Measurements from ENCODE around the gene ZNF160. TPM values are rescaled to one million over a fixed set of nuclear protein-coding genes. Genes with fewer than 3 reads are reported as not detected.

Gene ZNF160
- total RNA-seq, 1 donor from 2014 or later: 86.0 TPM

DNA sequence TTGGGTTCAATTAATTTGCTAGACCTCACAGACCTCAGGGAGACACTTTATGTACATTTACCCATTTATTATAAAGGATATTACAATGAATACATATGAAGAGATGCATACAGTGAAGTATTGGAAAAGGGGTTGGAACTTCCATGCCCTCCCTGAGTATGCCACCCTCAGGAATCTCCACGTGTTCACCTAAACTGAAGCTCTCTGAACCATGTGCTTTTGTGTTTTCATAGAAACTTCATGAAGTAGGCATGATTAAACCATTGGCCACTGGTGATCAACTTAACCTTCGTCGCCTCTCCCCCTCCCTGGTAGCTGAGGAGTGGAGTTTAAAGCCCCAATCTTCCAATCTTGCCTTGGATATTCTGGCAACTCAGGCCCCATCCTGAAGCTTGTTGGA is 20.3 kb downstream of the ZNF160 start:
- Histone ChIP-seq H4K20me1 (ENCODE audit: low read depth) (peaks cover 8% of the 10 kb centered on the region), H3K4me1 (no peaks in the 10 kb centered on the region), H3F3A (ENCODE audit: low read depth) (peaks cover 2% of the 10 kb centered on the region), H3K4me2 (no peak overlapping the region), H3K4me3 (no peak overlapping the region), H3K36me3 (peaks cover 20% of the 10 kb centered on the region), H2AFZ (replicated peaks) (no peak overlapping the region), H3K27ac (no peak overlapping the region), H3K9ac (no peak overlapping the region), H3K27me3 (no peaks in the 10 kb centered on the region), H3K79me2 (ENCODE audit: low read depth) (peaks cover 14% of the 10 kb centered on the region), H3K9me3 (ENCODE audit: low read depth) (no peaks in the 10 kb centered on the region)
- peaks cover 84% of the 10 kb centered on the region for H3K36me3 Mint-ChIP-seq
- H3K9me3 Mint-ChIP-seq: peaks cover 48% of the 10 kb centered on the region
- no peak for TF ChIP-seq EZH2phosphoT487 (IDR thresholded peaks at IDR 0.05)
- TF ChIP-seq, protein P1, sequence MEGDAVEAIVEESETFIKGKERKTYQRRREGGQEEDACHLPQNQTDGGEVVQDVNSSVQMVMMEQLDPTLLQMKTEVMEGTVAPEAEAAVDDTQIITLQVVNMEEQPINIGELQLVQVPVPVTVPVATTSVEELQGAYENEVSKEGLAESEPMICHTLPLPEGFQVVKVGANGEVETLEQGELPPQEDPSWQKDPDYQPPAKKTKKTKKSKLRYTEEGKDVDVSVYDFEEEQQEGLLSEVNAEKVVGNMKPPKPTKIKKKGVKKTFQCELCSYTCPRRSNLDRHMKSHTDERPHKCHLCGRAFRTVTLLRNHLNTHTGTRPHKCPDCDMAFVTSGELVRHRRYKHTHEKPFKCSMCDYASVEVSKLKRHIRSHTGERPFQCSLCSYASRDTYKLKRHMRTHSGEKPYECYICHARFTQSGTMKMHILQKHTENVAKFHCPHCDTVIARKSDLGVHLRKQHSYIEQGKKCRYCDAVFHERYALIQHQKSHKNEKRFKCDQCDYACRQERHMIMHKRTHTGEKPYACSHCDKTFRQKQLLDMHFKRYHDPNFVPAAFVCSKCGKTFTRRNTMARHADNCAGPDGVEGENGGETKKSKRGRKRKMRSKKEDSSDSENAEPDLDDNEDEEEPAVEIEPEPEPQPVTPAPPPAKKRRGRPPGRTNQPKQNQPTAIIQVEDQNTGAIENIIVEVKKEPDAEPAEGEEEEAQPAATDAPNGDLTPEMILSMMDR (IDR thresholded peaks at IDR 0.05): no peak
- DNase-seq (ENCODE audit: low spot score): no peak
- no peak overlapping the region for H3K27ac Mint-ChIP-seq
- no peaks in the 10 kb centered on the region for H3K27me3 Mint-ChIP-seq (ENCODE audit: insufficient read depth, low read depth)
- no peaks in the 10 kb centered on the region for H3K4me1 Mint-ChIP-seq
- no peak overlapping the region for H3K4me3 Mint-ChIP-seq

DNA sequence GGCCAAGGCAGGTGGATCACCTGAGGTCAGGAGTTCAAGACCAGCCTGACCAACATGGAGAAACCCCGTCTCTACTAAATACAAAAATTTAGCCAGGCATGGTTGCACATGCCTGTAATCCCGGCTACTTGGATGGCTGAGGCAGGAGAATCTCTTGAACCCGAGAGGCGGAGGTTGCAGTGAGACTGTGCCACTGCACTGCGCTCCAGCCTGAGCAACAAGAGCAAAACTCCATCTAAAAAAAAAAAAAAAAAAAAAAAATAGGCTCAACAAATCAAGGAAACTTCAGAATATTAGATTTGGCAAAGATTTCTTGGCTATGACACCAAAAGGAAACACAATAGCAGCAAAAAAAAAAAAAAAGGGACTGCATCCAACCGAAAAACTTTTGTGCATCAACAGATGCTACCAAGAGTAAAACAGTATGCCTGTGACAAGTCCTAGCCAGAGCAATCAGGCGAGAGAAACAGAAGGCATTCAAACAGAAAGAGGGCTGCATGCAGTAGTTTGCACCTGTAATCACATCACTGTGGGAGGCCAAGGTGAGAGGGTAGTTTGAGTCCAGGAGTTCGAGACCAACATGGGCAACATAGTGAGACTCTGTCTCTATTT is 23.8 kb downstream of the ZNF160 start:
- H3K4me1 ChIP-seq: no peaks in the 10 kb centered on the region
- no peak overlapping the region for H3K27ac ChIP-seq
- no peak overlapping the region for H2AFZ ChIP-seq (replicated peaks)
- H3F3A ChIP-seq (ENCODE audit: low read depth): peaks cover 2% of the 10 kb centered on the region
- peaks cover 12% of the 10 kb centered on the region for H3K36me3 ChIP-seq
- H3K4me3 ChIP-seq: no peak overlapping the region
- Mint-ChIP-seq H3K4me3 (no peak overlapping the region), H3K27ac (no peak overlapping the region), H3K27me3 (ENCODE audit: insufficient read depth, low read depth) (peaks cover 5% of the 10 kb centered on the region), H3K9me3 (peaks cover 74% of the 10 kb centered on the region), H3K36me3 (peaks cover 83% of the 10 kb centered on the region), H3K4me1 (no peaks in the 10 kb centered on the region)
- H3K9ac ChIP-seq: no peak overlapping the region
- DNase-seq (ENCODE audit: low spot score): no peak
- no peaks in the 10 kb centered on the region for H3K9me3 ChIP-seq (ENCODE audit: low read depth)
- H3K4me2 ChIP-seq: no peak overlapping the region
- peaks cover 8% of the 10 kb centered on the region for H4K20me1 ChIP-seq (ENCODE audit: low read depth)
- peaks cover 25% of the 10 kb centered on the region for H3K79me2 ChIP-seq (ENCODE audit: low read depth)
- H3K27me3 ChIP-seq: no peaks in the 10 kb centered on the region
- TF ChIP-seq, protein P1 (IDR thresholded peaks at IDR 0.05): no peak
- TF ChIP-seq EZH2 (IDR thresholded peaks at IDR 0.05) (no peak), EZH2phosphoT487 (IDR thresholded peaks at IDR 0.05) (no peak)

DNA sequence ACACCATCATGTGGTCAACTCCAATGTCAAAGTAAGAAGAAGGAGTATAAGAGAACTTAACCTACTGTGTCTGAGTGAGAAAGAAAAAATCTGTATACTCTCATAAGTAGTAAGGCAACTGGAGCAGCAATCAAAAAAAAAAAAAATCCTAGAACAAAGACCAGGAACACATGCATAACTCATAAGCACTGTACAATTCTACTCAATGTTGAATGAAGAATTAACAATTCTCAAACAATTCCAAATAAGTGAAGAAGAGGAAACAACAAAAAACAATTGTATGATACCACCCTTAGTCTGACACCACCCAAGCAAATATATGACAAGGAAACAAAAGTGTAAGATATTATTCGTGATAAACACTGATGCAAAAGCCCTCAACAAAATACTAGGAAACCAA is 24.6 kb downstream of the ZNF160 start:
- H3K79me2 ChIP-seq (ENCODE audit: low read depth): peaks cover 25% of the 10 kb centered on the region
- H3K27ac Mint-ChIP-seq: no peak overlapping the region
- H3K4me3 ChIP-seq: no peak overlapping the region
- H3K9me3 ChIP-seq (ENCODE audit: low read depth): no peaks in the 10 kb centered on the region
- H2AFZ ChIP-seq (replicated peaks): no peak overlapping the region
- no peaks in the 10 kb centered on the region for H3K4me1 ChIP-seq
- peaks cover 12% of the 10 kb centered on the region for H3K36me3 ChIP-seq
- H3F3A ChIP-seq (ENCODE audit: low read depth): peaks cover 2% of the 10 kb centered on the region
- DNase-seq (ENCODE audit: low spot score): no peak
- no peak overlapping the region for H3K27ac ChIP-seq
- H3K27me3 ChIP-seq: no peaks in the 10 kb centered on the region
- no peak for TF ChIP-seq EZH2phosphoT487 (IDR thresholded peaks at IDR 0.05)
- TF ChIP-seq, protein P1 (IDR thresholded peaks at IDR 0.05): no peak
- H4K20me1 ChIP-seq (ENCODE audit: low read depth): peaks cover 8% of the 10 kb centered on the region
- peaks cover 79% of the 10 kb centered on the region for H3K9me3 Mint-ChIP-seq
- no peaks in the 10 kb centered on the region for H3K4me1 Mint-ChIP-seq
- H3K4me2 ChIP-seq: no peak overlapping the region
- H3K27me3 Mint-ChIP-seq (ENCODE audit: insufficient read depth, low read depth): peaks cover 5% of the 10 kb centered on the region
- H3K4me3 Mint-ChIP-seq: no peak overlapping the region
- peaks cover 80% of the 10 kb centered on the region for H3K36me3 Mint-ChIP-seq
- H3K9ac ChIP-seq: no peak overlapping the region

Data from neural progenitor cell (in vitro differentiated cells).